Activated CD8-positive, alpha-beta memory T cell treated with anti-CD3 and anti-CD28 coated beads, Interleukin-2, amount 50 U/mL, for 24 hours (primary cell): ENCODE results near the gene ARMC2.
"Not testable (repeated sequence)": the region's sequence is repeated elsewhere in the genome, so short reads cannot be mapped to it uniquely, and the experiment has no call there.

Experiments used
- DNase-seq: peaks from one replicate; pipeline ENCODE4 v3.0.0-alpha.2; 2020; ENCODE audit errors: extremely low read depth

ARMC2 gene

GRCh38 chr6:108870357-108870756 is 22.1 kb downstream of the ARMC2 start:
- DNase-seq, result no peak

- DNase-seq, result no peak
Measured at GRCh38 chr6:108872141-108872557, 23.9 kb downstream of the ARMC2 start.

GRCh38 chr6:108872575-108872974 is 24.4 kb downstream of the ARMC2 start:
- no peak for DNase-seq

- DNase-seq, result no peak
Measured at GRCh38 chr6:108873251-108873650, 25.0 kb downstream of the ARMC2 start.

GRCh38 chr6:108873971-108874370 is 25.7 kb downstream of the ARMC2 start:
- DNase-seq, result no peak

GRCh38 chr6:108874470-108875160 is 26.4 kb downstream of the ARMC2 start:
- peak; percentile 26 for DNase-seq

- no peak for DNase-seq
Measured at GRCh38 chr6:108875161-108875555, 26.9 kb downstream of the ARMC2 start.

GRCh38 chr6:108877046-108877751 is 29.0 kb downstream of the ARMC2 start:
- no peak for DNase-seq

- DNase-seq, result no peak
Measured at GRCh38 chr6:108878942-108879341, 30.7 kb downstream of the ARMC2 start.

- no peak for DNase-seq
Measured at GRCh38 chr6:108883172-108883571, 35.0 kb downstream of the ARMC2 start.

GRCh38 chr6:108884211-108885059 is 36.2 kb downstream of the ARMC2 start:
- no peak for DNase-seq

GRCh38 chr6:108888052-108888451 is 39.8 kb downstream of the ARMC2 start:
- DNase-seq, result no peak

- no peak for DNase-seq
Measured at GRCh38 chr6:108888745-108889144, 40.5 kb downstream of the ARMC2 start.

GRCh38 chr6:108890898-108891297 is 42.7 kb downstream of the ARMC2 start:
- DNase-seq, result not testable (repeated sequence)

- no peak for DNase-seq
Measured at GRCh38 chr6:108895571-108895970, 47.3 kb downstream of the ARMC2 start.

GRCh38 chr6:108896111-108896661 is 48.0 kb downstream of the ARMC2 start:
- no peak for DNase-seq

- no peak for DNase-seq
Measured at GRCh38 chr6:108897371-108897770, 49.1 kb downstream of the ARMC2 start.

GRCh38 chr6:108902382-108902792 is 54.2 kb downstream of the ARMC2 start:
- DNase-seq, result no peak

- DNase-seq, result no peak
Measured at GRCh38 chr6:108903796-108904195, 55.6 kb downstream of the ARMC2 start.

GRCh38 chr6:108904741-108905140 is 56.5 kb downstream of the ARMC2 start:
- no peak for DNase-seq

- DNase-seq, result no peak
Measured at GRCh38 chr6:108914235-108915022, 66.2 kb downstream of the ARMC2 start.
